Measurements from ENCODE around the gene FTSJ1.
"Not testable (repeated sequence)": the region's sequence is repeated elsewhere in the genome, so short reads cannot be mapped to it uniquely, and the experiment has no call there.

FTSJ1 gene, protein sequence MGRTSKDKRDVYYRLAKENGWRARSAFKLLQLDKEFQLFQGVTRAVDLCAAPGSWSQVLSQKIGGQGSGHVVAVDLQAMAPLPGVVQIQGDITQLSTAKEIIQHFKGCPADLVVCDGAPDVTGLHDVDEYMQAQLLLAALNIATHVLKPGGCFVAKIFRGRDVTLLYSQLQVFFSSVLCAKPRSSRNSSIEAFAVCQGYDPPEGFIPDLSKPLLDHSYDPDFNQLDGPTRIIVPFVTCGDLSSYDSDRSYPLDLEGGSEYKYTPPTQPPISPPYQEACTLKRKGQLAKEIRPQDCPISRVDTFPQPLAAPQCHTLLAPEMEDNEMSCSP

DNA sequence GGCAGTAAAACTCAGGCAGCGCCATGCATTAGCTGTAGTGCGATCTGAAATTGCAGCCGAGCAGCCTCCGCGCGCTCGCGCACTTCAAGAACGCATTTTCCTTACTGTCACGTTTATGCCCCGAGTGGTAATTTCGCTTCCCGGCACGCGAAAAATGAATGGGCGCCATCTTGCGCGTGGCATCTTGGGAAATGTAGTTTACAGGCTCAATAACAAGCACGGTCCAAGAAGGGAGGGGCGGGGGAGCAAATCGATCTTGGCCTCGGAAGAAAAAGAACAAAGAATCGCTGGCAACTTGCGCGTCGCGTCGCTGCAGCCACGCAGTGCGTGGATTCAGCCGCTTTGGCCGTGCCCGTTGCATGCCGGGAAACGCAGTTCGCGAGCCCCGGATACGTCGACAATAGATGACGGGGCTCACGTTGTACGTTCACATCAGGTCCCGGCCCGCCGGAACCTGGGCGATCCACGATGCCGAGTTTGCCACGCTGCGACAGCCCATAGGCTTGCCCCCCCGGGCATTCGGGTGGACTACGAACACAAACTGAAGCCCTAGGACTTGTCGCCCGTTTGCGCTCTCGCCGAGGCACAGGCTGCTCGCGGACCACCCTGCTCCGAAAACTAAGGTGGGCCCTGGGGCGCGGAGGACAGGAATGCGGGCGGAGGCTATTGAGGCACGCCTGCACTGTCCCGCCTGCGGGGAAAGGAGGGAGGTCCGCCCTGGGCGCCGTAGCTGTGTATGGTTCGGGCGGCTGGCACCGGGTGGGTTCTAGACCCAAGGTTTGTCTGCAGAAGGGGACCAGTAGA lies at the start of gene FTSJ1:
Gene FTSJ1 (plus strand): TSS at position 426 of the 804 bp plus-strand sequence. CDS start 1,849 bp downstream, outside the sequence.
- FAIRE-seq, result peak; percentile 36

- not testable (repeated sequence) for FAIRE-seq
These were observed 48.8 kb upstream of the FTSJ1 start for GRCh38 chrX:48427027-48427716.

DNA sequence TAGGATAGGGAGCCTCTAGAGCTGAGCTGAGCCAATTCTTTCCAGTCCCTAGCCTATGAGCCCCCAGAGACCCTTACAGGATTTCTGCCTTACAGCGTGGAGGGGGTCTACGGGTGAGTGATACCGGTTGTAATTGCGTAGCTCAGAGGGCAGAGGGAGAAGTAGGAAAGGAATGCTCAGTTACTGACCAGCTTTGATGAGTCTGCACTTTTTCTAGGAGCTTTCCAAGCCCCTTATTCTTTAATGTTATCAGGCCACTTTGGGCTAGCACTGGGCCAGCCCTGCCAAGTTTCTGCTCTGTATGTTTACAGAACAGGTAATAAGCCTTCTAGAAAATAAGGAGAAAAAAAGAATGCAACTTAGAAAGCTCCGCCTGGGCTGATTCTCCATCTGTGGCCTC lies 46.4 kb upstream of the FTSJ1 start:
- FAIRE-seq, result not testable (repeated sequence)

- not testable (repeated sequence) for FAIRE-seq
These were observed 45.8 kb upstream of the FTSJ1 start for GRCh38 chrX:48430166-48430565.

DNA sequence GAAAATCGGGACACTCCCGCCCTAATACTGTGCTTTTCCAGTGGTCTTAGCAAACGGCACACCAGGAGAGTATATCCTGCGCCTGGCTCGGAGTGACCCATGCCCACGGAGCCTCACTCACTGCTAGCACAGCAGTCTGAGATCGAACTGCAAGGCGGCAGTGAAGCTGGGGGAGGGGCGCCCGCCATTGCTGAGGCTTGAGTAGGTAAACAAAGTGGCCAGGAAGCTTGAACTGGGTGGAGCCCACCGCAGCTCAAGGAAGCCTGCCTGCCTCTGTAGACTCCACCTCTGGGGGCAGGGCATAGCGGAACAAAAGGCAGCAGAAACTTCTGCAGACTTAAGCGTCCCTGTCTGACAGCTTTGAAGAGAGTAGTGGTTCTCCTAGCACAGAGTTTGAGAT lies 42.3 kb upstream of the FTSJ1 start:
- not testable (repeated sequence) for FAIRE-seq

- not testable (repeated sequence) for FAIRE-seq
These were observed 28.8 kb upstream of the FTSJ1 start for GRCh38 chrX:48447201-48447600.

DNA sequence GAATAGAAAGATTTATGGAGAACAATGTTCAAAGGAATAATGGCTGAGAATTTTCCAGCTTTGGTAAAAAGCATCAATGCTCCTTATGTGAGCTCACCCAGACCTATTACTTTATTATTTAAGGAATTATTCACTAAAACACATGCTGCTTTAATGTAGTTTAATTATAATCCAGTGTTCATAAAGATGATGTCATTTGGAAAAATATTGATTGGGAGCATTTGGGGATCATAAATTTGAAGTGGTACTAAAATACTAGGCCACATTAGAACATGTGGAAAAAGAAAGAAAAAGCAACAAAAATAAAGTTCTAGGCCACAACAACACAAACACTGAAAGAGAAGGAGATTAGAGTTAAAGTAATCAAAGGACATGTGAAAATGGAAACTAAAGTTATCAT lies 25.9 kb upstream of the FTSJ1 start:
- no peak for FAIRE-seq

DNA sequence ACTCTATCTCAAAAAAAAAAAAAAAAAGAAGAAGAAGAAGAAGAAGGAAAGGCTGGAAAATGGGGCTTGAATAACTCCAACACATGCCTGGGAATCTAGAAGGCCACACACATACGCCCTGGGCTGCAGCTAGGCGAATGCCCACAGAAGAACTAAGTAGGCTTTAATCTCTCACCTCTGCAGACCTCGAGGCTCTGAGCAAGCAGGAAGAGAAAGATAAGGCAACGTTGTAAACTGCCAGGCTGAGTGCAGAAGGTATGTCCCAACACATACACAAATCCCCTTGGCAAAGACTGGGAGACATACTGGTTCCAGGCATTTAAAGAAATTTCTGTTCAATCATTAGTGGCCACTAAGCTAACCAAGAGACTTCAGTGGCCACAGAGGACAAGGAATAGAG lies 24.3 kb upstream of the FTSJ1 start:
- no peak for FAIRE-seq

DNA sequence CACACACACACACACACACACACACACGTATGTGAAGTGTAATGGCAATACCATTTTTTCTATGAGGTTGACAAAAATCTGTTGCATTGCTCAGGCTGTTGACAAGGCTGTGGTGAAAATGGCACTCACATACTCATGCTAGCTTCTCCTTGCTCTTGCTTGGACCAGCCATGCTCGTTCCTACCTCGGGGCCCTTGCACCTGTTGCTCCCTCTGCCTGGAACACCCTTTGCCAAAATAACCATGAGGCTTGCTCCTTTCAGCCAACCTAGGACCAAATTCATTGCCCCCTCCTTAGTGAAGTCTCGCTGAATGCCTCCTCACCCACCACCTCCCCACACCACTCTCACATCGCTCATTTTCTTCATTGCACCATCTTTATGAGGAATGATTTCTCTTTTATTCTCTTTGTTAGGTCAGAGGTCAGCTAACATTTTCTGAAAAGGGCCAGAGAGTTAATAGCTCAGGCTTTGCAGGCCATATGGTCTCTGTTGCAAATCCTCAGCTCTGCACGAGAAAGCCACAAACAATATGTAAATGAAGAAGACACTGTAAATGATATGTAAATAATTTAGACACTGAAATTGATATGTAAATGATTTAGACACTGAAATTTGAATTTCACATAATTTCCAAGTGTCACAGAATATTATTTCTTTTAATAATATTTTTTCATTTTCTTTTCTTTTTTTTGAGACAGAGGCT lies 19.2 kb upstream of the FTSJ1 start:
- no peak for FAIRE-seq

- FAIRE-seq, result no peak
These were observed 17.3 kb upstream of the FTSJ1 start for GRCh38 chrX:48458711-48459110.

- no peak for FAIRE-seq
These were observed 16.5 kb upstream of the FTSJ1 start for GRCh38 chrX:48459483-48459882.

DNA sequence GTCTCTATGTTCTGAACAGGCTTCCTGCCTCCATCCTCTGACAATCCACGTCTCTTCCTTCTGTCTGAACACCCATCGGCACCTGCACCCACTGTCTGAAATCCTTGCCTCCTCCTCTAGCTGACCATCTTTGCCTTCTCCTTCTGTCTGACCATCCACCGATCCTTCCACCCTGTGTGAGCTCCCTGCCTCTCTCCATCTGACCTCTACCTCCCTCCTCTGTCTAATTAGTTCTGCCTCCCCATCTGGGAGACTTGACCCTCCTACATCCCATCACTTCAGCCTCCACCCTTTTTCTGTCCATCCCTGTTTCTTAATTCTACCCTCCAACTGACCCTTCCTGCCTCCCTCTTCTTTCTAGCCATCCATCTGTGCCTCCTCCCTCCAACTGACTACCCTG lies 16.0 kb upstream of the FTSJ1 start:
- no peak for FAIRE-seq

DNA sequence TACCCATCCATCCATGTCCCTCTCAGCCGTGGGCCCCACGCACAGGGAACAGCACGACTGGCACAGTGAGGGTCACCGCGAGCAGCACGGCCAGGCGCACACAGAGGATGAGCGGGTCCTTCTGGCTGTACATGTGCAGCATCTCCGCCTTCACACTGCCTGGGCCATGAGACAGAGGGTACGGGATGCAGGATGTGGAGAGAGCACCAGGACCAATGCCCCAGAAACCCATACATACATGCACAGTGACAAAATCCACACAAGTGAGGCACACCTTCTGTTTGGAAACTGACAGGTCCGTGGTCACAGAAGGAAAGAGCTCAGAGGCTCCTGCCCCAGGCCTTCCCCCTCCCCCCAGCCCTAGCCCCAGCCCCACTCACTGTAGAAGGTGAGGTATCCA lies 15.4 kb upstream of the FTSJ1 start:
- FAIRE-seq, result no peak

- no peak for FAIRE-seq
These were observed 14.2 kb upstream of the FTSJ1 start for GRCh38 chrX:48461830-48462229.

GRCh38 chrX:48465336-48465933 lies 10.6 kb upstream of the FTSJ1 start:
- FAIRE-seq, result no peak

DNA sequence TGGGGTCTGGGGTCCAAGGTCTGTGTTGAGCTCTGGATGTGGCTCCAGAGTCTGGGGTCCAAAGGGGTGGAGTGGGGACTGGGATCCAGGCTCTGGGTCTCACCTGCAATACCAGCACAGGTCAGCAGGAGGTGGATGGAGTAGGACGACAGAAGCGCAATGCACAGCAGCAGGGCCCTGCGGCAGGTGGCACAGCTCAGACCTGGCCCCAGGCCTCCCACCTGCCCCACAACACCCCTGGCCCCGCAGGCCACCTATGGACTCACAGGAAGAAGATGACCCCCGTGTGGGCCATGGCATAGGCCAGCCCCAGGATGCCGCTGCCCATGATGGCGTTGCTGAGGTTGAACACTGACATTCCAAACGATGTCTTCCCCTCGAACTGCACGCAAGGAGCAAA lies 9.3 kb upstream of the FTSJ1 start:
- FAIRE-seq, result no peak

- no peak for FAIRE-seq
These were observed 8.7 kb upstream of the FTSJ1 start for GRCh38 chrX:48467281-48467761.

DNA sequence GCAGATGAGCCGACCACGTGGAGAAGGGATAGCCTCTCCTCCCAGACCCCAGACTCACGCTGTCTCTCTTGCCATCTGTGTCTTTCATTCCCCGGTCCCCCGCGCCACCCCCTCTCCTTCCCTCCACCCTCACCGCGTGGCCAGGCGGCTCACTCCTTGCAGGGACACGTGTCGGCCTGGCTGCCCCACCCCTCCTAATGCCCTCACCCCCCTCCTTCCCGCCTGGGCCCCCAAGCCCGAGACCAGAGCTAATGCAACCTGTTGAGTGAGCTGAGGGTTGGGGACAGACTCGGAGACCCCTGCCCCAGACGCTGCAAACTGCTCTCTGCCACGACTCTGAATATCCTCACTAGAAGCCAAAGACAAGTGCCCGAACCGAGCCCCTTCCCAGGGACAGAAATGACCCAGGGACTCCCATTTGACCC lies 7.7 kb upstream of the FTSJ1 start:
- no peak for FAIRE-seq

DNA sequence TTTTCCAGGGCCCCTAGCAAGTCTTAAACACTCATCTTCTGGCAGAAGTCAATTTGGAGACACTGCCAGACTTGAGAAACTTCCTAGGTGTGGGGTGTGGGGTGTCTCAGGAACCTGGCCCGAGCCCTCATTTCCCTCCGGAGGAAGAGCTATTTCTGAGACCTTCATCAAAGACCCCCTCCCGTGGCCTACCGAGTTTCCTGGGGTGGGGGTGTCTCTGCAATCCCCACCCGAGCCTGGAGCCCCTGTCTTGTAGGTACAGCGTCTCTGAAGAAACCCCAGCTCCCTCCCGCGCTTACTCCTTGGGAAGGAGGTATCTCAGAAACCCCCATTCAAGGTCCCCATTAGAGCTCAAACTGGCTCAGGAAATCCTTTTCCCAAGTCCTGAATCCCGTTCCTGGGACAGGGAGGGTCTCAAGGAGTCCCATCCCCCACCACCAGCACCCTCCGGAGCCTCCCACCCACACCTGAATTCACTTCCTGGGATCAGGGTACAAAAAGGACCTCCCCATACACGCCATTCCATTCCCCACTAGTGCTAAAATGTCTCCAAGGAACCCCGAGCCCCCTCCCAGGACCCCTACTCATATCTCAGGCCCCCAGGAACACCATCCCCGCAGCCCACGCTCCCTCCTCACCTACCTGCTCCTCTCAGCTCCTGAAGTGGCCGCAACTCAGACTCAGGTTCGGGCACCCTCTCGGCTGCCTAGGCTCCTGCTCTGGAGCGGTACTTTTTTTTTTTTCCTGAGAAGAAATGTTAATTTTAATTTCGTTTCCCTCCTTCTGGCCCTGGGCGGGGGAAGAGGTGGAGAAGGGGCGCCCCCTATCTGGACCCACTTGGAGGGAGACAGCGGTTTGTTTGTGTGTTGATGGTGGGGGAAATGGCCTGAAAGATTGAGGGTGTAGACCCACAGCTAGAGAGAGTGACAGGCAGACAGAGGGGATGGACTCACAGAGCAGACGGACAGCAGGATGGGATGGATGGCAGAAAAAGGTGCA lies 7.0 kb upstream of the FTSJ1 start:
- no peak for FAIRE-seq

DNA sequence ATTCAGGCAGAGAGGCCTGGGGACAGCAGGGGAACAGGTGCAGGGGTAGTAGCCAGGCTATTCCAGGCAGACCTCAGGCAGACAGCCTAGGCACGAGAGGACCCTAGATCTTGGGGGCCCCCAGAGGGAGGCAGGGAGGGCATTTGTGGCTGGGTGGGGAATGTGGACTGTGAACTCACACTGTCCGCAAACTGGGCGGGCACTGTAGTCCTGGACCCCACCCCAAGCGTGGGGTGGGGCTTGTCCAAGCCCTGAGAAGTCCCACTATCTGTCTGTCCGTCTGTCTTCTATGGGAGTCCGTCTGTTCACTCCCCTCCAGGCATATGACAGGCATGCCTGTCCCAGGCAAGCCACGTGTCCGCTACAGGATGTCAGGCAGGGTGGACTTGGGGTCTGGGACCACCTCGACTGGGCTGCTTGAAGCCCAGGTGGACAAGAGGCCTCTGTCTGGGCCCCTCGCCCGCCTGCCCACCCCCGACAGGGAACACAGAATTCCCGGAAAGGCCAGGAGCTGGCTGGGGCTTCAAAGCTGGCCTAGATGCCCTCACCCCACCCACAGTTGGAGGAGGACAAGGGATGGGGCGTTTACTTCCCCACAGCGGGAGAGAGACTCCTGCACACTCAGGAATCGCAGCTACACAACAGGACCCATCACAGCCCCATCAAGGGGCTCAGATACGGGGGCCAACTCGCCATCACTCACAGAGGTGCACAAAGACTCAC lies 5.7 kb upstream of the FTSJ1 start, which contains the start of gene SLC38A5:
Gene SLC38A5 (minus strand): TSS at position 151 of the 723 bp plus-strand sequence. CDS start 2,336 bp downstream, outside the sequence.
- FAIRE-seq, result no peak
